C4-2B (cell line): ENCODE measurements around the gene NFX1.

ENCODE experiments used
- ZFX ChIP-seq: fragments of 450-650 bp; IDR thresholded peaks from 2 replicates; pipeline ENCODE4 v1.6.1; 2017
- TF ChIP-seq, protein P1 (sequence below): fragments of 450-650 bp; conservative IDR thresholded peaks from 2 replicates; pipeline ENCODE4 v1.5.1; 2017; ENCODE audit warnings: mild to moderate bottlenecking

DNA sequence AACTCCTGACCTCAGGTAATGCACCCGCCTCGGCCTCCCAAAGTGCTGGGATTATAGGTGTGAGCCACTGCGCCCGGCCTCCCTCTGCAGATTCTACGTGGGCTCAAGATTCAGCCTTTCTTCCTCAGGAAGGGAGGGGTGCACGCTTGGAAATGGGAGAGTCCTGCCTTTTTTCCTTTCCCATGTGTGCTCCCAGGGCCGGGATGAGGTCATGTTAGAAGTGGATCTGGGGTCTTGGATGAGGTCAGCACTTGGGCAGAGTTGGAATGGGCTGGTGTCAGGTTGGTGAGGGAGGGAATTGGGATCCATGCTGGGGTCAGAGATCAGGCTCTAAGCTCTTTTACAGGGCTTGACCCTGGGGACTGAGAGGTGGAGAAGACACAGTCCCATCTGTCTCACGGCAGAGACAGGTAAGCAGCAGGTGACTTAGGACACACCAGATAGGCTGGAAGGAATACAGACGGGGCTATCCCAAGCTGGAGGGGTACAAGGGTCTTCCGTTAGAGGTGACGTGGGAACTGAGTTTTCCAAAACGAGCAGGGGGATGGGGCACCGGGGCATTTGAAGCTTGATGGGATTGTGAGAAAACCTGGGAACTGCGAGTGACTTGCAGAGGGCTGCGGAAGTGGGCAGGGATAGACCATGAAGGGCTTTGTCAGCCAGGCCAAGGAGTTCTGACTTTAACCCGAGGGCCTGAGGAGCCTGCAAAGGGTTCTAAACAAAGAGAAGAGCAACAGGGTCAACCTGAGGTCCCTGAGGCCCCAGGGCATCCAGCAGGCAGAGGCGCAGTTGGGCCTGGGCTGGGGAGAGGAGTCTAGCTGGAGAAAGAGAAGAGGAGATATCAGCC lies 113.8 kb downstream of the NFX1 start:
- TF ChIP-seq, protein P1, sequence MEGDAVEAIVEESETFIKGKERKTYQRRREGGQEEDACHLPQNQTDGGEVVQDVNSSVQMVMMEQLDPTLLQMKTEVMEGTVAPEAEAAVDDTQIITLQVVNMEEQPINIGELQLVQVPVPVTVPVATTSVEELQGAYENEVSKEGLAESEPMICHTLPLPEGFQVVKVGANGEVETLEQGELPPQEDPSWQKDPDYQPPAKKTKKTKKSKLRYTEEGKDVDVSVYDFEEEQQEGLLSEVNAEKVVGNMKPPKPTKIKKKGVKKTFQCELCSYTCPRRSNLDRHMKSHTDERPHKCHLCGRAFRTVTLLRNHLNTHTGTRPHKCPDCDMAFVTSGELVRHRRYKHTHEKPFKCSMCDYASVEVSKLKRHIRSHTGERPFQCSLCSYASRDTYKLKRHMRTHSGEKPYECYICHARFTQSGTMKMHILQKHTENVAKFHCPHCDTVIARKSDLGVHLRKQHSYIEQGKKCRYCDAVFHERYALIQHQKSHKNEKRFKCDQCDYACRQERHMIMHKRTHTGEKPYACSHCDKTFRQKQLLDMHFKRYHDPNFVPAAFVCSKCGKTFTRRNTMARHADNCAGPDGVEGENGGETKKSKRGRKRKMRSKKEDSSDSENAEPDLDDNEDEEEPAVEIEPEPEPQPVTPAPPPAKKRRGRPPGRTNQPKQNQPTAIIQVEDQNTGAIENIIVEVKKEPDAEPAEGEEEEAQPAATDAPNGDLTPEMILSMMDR = no peak
- TF ChIP-seq ZFX = no peak
